Midbrain (tissue), 1 donor: ENCODE data around the gene TECR.
"Not testable (repeated sequence)": the region's sequence is repeated elsewhere in the genome, so short reads cannot be mapped to it uniquely, and the experiment has no call there.

Experiments
- DNase-seq: peaks from one replicate; lab custom pipeline; 2025; lab: John Stamatoyannopoulos, UW

The TECR gene

GRCh38 chr19:14529254-14530004, at the start of gene TECR:
Gene TECR (plus strand): TSS chr19:14529594. CDS start chr19:14529697, 103 bp downstream.
- DNase-seq: peak; percentile 100

GRCh38 chr19:14479975-14480699, 49.3 kb upstream of the TECR start:
- no peak for DNase-seq

- DNase-seq: no peak
Observed at GRCh38 chr19:14480700-14481079, 48.7 kb upstream of the TECR start.

- no peak for DNase-seq
Observed at GRCh38 chr19:14482172-14482941, 47.0 kb upstream of the TECR start.

- no peak for DNase-seq
Observed at GRCh38 chr19:14487370-14488125, 41.8 kb upstream of the TECR start.

GRCh38 chr19:14492756-14493337, 36.5 kb upstream of the TECR start:
- DNase-seq: no peak

- DNase-seq: no peak
Observed at GRCh38 chr19:14494411-14494810, 35.0 kb upstream of the TECR start.

GRCh38 chr19:14494910-14495671, 34.3 kb upstream of the TECR start:
- DNase-seq: no peak

GRCh38 chr19:14495672-14496028, 33.7 kb upstream of the TECR start:
- no peak for DNase-seq

- peak; percentile 98 for DNase-seq
Observed at GRCh38 chr19:14496029-14496833, 33.2 kb upstream of the TECR start, which contains the start of gene GIPC1. Gene GIPC1 (minus strand): TSS chr19:14496127. CDS start chr19:14482976, 13,151 bp downstream.

GRCh38 chr19:14496834-14497227, 32.6 kb upstream of the TECR start:
- no peak for DNase-seq

GRCh38 chr19:14497228-14497921, 32.0 kb upstream of the TECR start:
- DNase-seq: peak; percentile 74

GRCh38 chr19:14502334-14503092, 26.9 kb upstream of the TECR start:
- no peak for DNase-seq

GRCh38 chr19:14503285-14503684, 26.1 kb upstream of the TECR start:
- DNase-seq: no peak

GRCh38 chr19:14504575-14504974, 24.8 kb upstream of the TECR start:
- not testable (repeated sequence) for DNase-seq

- no peak for DNase-seq
Observed at GRCh38 chr19:14505488-14506239, 23.7 kb upstream of the TECR start.

GRCh38 chr19:14507704-14508542, 21.5 kb upstream of the TECR start:
- DNase-seq: no peak
